HepG2 (cell line): ENCODE results near the gene SRC. TPM values are rescaled to one million over a fixed set of nuclear protein-coding genes. Genes with fewer than 3 reads are reported as not detected.

ENCODE experiments used
- ATAC-seq: fragments of 200-7000 bp; cut with Tn5 transposase; 3 replicates; pipeline ENCODE4 v1.9.1; 2020; ENCODE audit warnings: mild to moderate bottlenecking, moderate library complexity
- BruUV-seq: library from RNA; stranded (reverse); fragments of 400-500 nt; replicated peaks from 2 replicates; lab custom pipeline; 2021; lab: Mats Ljungman, UMichigan
- CTCF ChIA-PET: fragments of 300-600 bp; formaldehyde crosslinking; extraction: SDS; loops from one replicate; lab custom pipeline; 2021; ENCODE audit warnings: low total read pairs, inconsistent platforms, low intra/inter-chr PET ratio; lab: Yijun Ruan, JAX
- POLR2A ChIA-PET: fragments of 350-600 bp; sonication (Branson Sonifier 250); formaldehyde crosslinking; loops from one replicate; lab custom pipeline; 2020; ENCODE audit warnings: antibody characterized with exemption, inconsistent platforms; lab: Yijun Ruan, JAX
- DNase-seq: peaks from one replicate; pipeline ENCODE4 v3.0.0-alpha.2; 2015; ENCODE audit warnings: low spot score
- FAIRE-seq: peaks from 3 replicates; lab custom pipeline; 2011; peaks lifted over from hg19 to GRCh38; lab: Jason Lieb, UNC
- H2AFZ ChIP-seq: one replicate; pipeline ENCODE4 v1.6.1; 2011; ENCODE audit warnings: low read length, inconsistent platforms
- H3K27ac ChIP-seq: fragments of 300-600 bp; 3 replicates; pipeline ENCODE4 v1.8.0; 2011; ENCODE audit warnings: mixed run types, mild to moderate bottlenecking, mixed read lengths, low read length, inconsistent platforms; ENCODE audit not compliant: insufficient read depth; ENCODE audit errors: extremely low read length
- H3K27me3 ChIP-seq, 2 experiments: fragments of 200-600 bp in 1 of 2; 2 replicates in 1 of 2; 3 replicates in 1 of 2; pipeline versions ENCODE4 v1.6.0 to v1.8.0; 2011; ENCODE audit warnings: low read length in 2 of 2, mild to moderate bottlenecking in 2 of 2, moderate library complexity in 2 of 2, inconsistent platforms in 1 of 2; ENCODE audit not compliant: insufficient read depth in 2 of 2, control insufficient read depth in 1 of 2
- H3K36me3 ChIP-seq, 2 experiments: fragments of 200-600 bp in 1 of 2; replicated peaks in 1 of 2; 2 replicates in 1 of 2; 3 replicates in 1 of 2; pipeline versions ENCODE4 v1.5.1 to v1.8.0; 2011; ENCODE audit warnings: low read length in 2 of 2, inconsistent platforms in 1 of 2; ENCODE audit not compliant: insufficient read depth in 2 of 2, control insufficient read depth in 1 of 2
- H3K4me1 ChIP-seq: 2 replicates; pipeline ENCODE4 v1.5.1; 2012; ENCODE audit warnings: low read length, inconsistent platforms; ENCODE audit not compliant: insufficient read depth
- H3K4me2 ChIP-seq: 2 replicates; pipeline ENCODE4 v1.6.0; 2011; ENCODE audit warnings: low read depth, low read length, inconsistent platforms
- H3K4me3 ChIP-seq, 3 experiments: fragments of 200-600 bp in 1 of 3; sonication (generic), shearing (Covaris generic) in 1 of 3; replicated peaks in 1 of 3; 2 replicates each; pipeline ENCODE4 v1.5.1; 2011 to 2016; ENCODE audit warnings: low read length in 3 of 3, inconsistent platforms in 2 of 3, low read depth in 2 of 3, mild to moderate bottlenecking in 2 of 3, control low read depth in 1 of 3, mixed read lengths in 1 of 3; ENCODE audit not compliant: insufficient read depth in 1 of 3
- H3K79me2 ChIP-seq: one replicate; pipeline ENCODE4 v1.6.1; 2011; ENCODE audit warnings: low read length, inconsistent platforms; ENCODE audit not compliant: insufficient read depth
- H3K9ac ChIP-seq: 2 replicates; pipeline ENCODE4 v1.6.0; 2011; ENCODE audit warnings: mild to moderate bottlenecking, low read depth, low read length, inconsistent platforms; ENCODE audit not compliant: insufficient read depth
- H3K9me3 ChIP-seq: 2 replicates; pipeline ENCODE4 v1.5.1; 2012; ENCODE audit warnings: mild to moderate bottlenecking, low read length
- H4K20me1 ChIP-seq: 2 replicates; pipeline ENCODE4 v1.6.0; 2011; ENCODE audit warnings: inconsistent platforms, mild to moderate bottlenecking, low read length, moderate library complexity; ENCODE audit not compliant: insufficient read depth
- ATF7 ChIP-seq, 2 experiments: fragments of 450-650 bp in 1 of 2; sonication (generic) in 1 of 2; formaldehyde crosslinking in 1 of 2; IDR thresholded peaks; 2 replicates each; pipeline versions ENCODE4 v1.4.0 to v1.6.1; 2016 to 2020; ENCODE audit warnings: antibody characterized with exemption in 1 of 2, mild to moderate bottlenecking in 1 of 2, missing genetic modification reagents in 1 of 2
- CBFB ChIP-seq: sonication (generic); formaldehyde crosslinking; IDR thresholded peaks from 2 replicates; pipeline ENCODE4 v1.4.0; 2020; ENCODE audit warnings: missing genetic modification reagents
- FOSL2 ChIP-seq: sonication (generic); formaldehyde crosslinking; IDR thresholded peaks from 2 replicates; pipeline ENCODE4 v1.4.0; 2020; ENCODE audit warnings: missing genetic modification reagents
- JUN ChIP-seq: sonication (generic); formaldehyde crosslinking; IDR thresholded peaks from 2 replicates; pipeline ENCODE4 v1.4.0; 2020; ENCODE audit warnings: mild to moderate bottlenecking, missing genetic modification reagents
- JUND ChIP-seq: sonication (generic); formaldehyde crosslinking; IDR thresholded peaks from 2 replicates; pipeline ENCODE4 v1.8.0; 2022; ENCODE audit warnings: mild to moderate bottlenecking, missing genetic modification reagents
- KDM2A ChIP-seq: sonication (generic); formaldehyde crosslinking; IDR thresholded peaks from 2 replicates; pipeline ENCODE4 v1.4.0; 2020; ENCODE audit warnings: low read depth, missing genetic modification reagents, borderline replicate concordance
- NFKBIZ ChIP-seq: IDR thresholded peaks from 2 replicates; pipeline ENCODE4 v1.6.1; 2018; ENCODE audit warnings: missing genetic modification reagents, missing compliant biosample characterization
- PHF20 ChIP-seq: sonication (generic); formaldehyde crosslinking; IDR thresholded peaks from 2 replicates; pipeline ENCODE4 v1.5.0; 2020; ENCODE audit warnings: mild to moderate bottlenecking, missing genetic modification reagents
- SP4 ChIP-seq: sonication (generic); formaldehyde crosslinking; IDR thresholded peaks from 2 replicates; pipeline ENCODE4 v1.8.1; 2023; ENCODE audit warnings: mild to moderate bottlenecking, missing genetic modification reagents
- ZBTB2 ChIP-seq: sonication (generic); formaldehyde crosslinking; IDR thresholded peaks from 2 replicates; pipeline ENCODE4 v1.8.0; 2022; ENCODE audit warnings: low read depth, missing genetic modification reagents
- ZNF225 ChIP-seq: sonication (generic); formaldehyde crosslinking; IDR thresholded peaks from 2 replicates; pipeline ENCODE4 v1.4.0; 2020; ENCODE audit warnings: mild to moderate bottlenecking, missing genetic modification reagents
- ZNF318 ChIP-seq: sonication (generic); formaldehyde crosslinking; IDR thresholded peaks from 2 replicates; pipeline ENCODE4 v1.4.0; 2020; ENCODE audit warnings: mild to moderate bottlenecking, missing genetic modification reagents
- ZNF605 ChIP-seq: sonication (generic); formaldehyde crosslinking; IDR thresholded peaks from 2 replicates; pipeline ENCODE4 v1.8.0; 2022; ENCODE audit warnings: mild to moderate bottlenecking, missing genetic modification reagents
- WGBS: methylation state at CpG from one replicate; pipeline ENCODE4 v1.1.6; 2017; ENCODE audit warnings: low lambda C conversion rate; 5-methylcytosine and 5-hydroxymethylcytosine counted together
- in situ Hi-C: cut with HindIII; loops from 2 replicates; pipeline ENCODE4 v1.10.0; 2017; ENCODE audit warnings: low pct_unique_long_range_greater_than_20kb; ENCODE audit not compliant: extremely low pct_ligation_motif_present
- intact Hi-C: fragments of 100-400 bp; cut with micrococcal nuclease; formaldehyde crosslinking; loops from one replicate; pipeline ENCODE4 v1.10.0; 2022; ENCODE audit not compliant: unreplicated experiment
- polyA plus RNA-seq, 8 experiments: library from polyadenylated mRNA; depleted of rRNA in 3 of 8; stranded (reverse) in 7 of 8; unstranded in 1 of 8; fragments of >200 nt; fragmentation: Illumina TruSeq in 4 of 8; extraction: Trizol in 4 of 8; gene quantifications; 2 replicates each; pipeline versions ENCODE4 v1.2.1 to v1.2.3, GENCODE V29; 2011 to 2016; ENCODE audit warnings: low read depth in 4 of 8, missing spikeins in 1 of 8, mixed read lengths in 1 of 8; ENCODE audit not compliant: insufficient read depth in 1 of 8
- total RNA-seq, 5 experiments: library from RNA; depleted of rRNA; stranded (reverse); fragments of >200 nt; fragmentation: Illumina TruSeq; extraction: Trizol; gene quantifications; 2 replicates each; pipeline ENCODE4 v1.2.3, GENCODE V29; 2016; ENCODE audit warnings: low read depth in 1 of 5

The SRC gene
- total and polyA plus RNA-seq, 2 of the 13 experiments (the other 11 are each of a cell fraction or from before 2014, with no cell fraction given): 54.7 to 192 TPM

- Histone ChIP-seq H3K79me2 (peaks cover 51% of the 10 kb centered on the region), H3K27me3 (no peaks in the 10 kb centered on the region), H3K4me2 (no peak overlapping the region), H3K4me1 (peaks cover 57% of the 10 kb centered on the region), H3K27ac (peak overlapping the region; percentile 48), H3K4me3 (no peak overlapping the region), H3K9me3 (no peaks in the 10 kb centered on the region), H4K20me1 (peaks cover 49% of the 10 kb centered on the region), H3K9ac (0 out of 2 replicates have a peak overlapping the region, but pooled peaks have one; percentile 4), H2AFZ (no peak overlapping the region), H3K36me3 (peaks cover 21 to 57% of the 10 kb centered on the region in 2 experiments)
- POLR2A ChIA-PET: interaction anchor here (0.6 to 3.5 kb wide), 9 partner anchors 12 to 149 kb away, joined by 3 to 34 read pairs (median 6); partner anchors contain the start of genes BLCAP, MANBAL and SRC
- BruUV-seq: no TSS peak
- in situ Hi-C loops: no loop called here
- no peak for DNase-seq
- ATAC-seq: peak; percentile 9; the same call in 2 of the 3 replicates
- WGBS: 87% methylated on average over 24 of the region's 24 CpGs
- FAIRE-seq: no peak
- intact Hi-C loops: loop anchor here (2.0 kb wide), 1 partner anchor 16 kb away; no protein-coding TSS in a partner anchor
- CTCF ChIA-PET: no interaction called here
- TF ChIP-seq PHF20 (0 out of 2 replicates have a peak, but pooled peaks have one; percentile 7), ZNF605 (CRISPR knock-in tag) (0 out of 2 replicates have a peak, but pooled peaks have one; percentile 38), ZNF225 (CRISPR knock-in tag) (peak; percentile 21; the same call in 1 of the 2 replicates), FOSL2 (CRISPR knock-in tag) (peak; percentile 60), CBFB (CRISPR knock-in tag) (0 out of 2 replicates have a peak, but pooled peaks have one; percentile 9), JUN (0 out of 2 replicates have a peak, but pooled peaks have one; percentile 21), ATF7 (IDR thresholded peaks at IDR 0.05) (no peak), ATF7 (CRISPR knock-in tag; IDR thresholded peaks at IDR 0.05) (peak; percentile 48; the same call in 1 of the 2 replicates), ZBTB2 (CRISPR knock-in tag) (no peak), SP4 (CRISPR knock-in tag) (0 out of 2 replicates have a peak, but pooled peaks have one; percentile 25), KDM2A (CRISPR knock-in tag) (peak; percentile 29; the same call in 1 of the 2 replicates), JUND (CRISPR knock-in tag) (no peak), ZNF318 (CRISPR knock-in tag) (0 out of 2 replicates have a peak, but pooled peaks have one; percentile 17), NFKBIZ (0 out of 2 replicates have a peak, but pooled peaks have one; percentile 36)
Measured at GRCh38 chr20:37378785-37379598, 33.1 kb downstream of the SRC start.
